ENCODE data around the gene NGRN.

Gene NGRN, protein sequence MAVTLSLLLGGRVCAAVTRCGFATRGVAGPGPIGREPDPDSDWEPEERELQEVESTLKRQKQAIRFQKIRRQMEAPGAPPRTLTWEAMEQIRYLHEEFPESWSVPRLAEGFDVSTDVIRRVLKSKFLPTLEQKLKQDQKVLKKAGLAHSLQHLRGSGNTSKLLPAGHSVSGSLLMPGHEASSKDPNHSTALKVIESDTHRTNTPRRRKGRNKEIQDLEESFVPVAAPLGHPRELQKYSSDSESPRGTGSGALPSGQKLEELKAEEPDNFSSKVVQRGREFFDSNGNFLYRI

DNA sequence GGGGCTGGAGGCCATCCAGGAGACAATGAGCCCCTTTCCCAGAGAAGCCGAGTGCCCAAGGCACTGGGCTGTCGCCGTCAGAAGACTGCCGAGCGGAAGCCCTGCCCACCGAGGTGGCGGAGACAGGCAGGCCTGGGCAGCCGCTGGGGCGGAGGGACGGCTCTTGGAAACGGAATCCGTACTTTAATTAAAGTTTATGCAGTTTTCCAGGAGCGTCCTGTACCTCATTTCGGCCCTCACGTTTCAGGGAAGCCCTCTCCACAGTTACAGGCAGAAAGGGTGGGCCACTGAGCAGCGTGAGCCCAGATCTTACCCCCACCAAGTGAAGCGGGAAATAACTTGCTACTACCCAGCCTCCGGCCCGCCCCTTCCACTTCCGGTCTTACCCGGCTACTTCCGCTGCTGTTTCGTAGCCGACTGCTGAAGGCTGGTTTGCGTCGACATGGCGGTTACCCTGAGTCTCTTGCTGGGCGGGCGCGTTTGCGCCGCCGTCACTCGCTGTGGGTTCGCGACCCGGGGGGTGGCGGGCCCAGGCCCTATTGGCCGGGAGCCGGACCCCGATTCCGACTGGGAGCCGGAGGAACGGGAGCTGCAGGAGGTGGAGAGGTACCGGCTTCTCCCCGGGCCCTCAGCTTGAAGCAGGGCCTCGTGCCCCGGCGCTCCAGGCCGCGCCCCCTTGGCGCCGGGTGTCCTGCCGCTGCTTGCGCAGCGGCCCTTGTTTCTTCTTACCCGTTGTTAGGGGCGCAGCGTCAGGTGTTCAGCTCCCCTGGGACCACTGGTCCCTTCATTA is at the start of gene NGRN:
Gene NGRN (plus strand): TSS at position 402 of the 790 bp plus-strand sequence. CDS start 41 bp downstream, at position 443.
- DNase-seq (ENCODE audit: low read depth): peak; percentile 66
- peak within 1 kb of the TSS; percentile 71 for H3K4me3 ChIP-seq (ENCODE audit: low read depth, low read length)
- in situ Hi-C loops (cut with HindIII; ENCODE audit: low sequenced_read_pairs): no loop called here
- TF ChIP-seq, protein P1, sequence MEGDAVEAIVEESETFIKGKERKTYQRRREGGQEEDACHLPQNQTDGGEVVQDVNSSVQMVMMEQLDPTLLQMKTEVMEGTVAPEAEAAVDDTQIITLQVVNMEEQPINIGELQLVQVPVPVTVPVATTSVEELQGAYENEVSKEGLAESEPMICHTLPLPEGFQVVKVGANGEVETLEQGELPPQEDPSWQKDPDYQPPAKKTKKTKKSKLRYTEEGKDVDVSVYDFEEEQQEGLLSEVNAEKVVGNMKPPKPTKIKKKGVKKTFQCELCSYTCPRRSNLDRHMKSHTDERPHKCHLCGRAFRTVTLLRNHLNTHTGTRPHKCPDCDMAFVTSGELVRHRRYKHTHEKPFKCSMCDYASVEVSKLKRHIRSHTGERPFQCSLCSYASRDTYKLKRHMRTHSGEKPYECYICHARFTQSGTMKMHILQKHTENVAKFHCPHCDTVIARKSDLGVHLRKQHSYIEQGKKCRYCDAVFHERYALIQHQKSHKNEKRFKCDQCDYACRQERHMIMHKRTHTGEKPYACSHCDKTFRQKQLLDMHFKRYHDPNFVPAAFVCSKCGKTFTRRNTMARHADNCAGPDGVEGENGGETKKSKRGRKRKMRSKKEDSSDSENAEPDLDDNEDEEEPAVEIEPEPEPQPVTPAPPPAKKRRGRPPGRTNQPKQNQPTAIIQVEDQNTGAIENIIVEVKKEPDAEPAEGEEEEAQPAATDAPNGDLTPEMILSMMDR (IDR thresholded peaks at IDR 0.05; ENCODE audit: low read depth, low read length, missing control alignments): no peak

DNA sequence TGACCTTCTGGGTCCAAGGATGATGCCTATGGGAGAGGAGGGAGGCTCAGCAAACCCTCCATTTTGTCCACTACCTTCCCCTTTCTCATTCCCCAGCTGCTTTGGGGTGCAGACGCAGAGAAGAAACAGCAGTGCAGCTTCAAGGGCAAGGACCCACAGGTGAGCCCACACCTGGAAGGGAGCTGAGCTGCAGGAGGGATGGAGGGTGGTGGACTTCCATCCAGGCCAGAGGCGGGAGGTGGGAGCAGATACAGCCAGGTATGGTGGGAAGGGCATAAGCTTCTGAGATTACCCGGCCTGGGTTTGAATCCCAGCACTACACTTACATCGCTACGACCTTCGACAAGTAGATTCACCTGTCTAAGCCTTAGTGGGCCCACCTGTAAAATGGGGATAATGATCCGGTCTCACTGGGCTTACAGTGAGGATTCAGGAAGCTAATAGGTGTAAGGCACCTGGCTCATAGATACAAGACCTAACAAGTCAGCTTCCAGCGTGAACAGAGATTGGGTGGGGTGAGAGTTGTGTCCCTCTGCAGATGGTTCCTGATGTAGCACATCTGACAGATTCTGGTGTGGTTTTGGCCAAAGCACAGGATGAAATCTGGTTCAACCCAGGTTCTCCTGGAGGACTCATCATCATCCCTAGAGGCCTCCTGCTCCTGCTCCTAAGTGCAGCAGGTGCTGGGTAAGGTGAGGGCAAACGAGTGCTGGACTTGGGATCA is 47.6 kb upstream of the NGRN start:
- DNase-seq (ENCODE audit: low read depth): no peak
- TF ChIP-seq, protein P1 (IDR thresholded peaks at IDR 0.05; ENCODE audit: low read depth, low read length, missing control alignments): no peak
- in situ Hi-C loops (cut with HindIII; ENCODE audit: low sequenced_read_pairs): loop anchor here (5.0 kb wide), 2 partner anchors 66 to 171 kb away; no protein-coding TSS in a partner anchor
- H3K4me3 ChIP-seq (ENCODE audit: low read depth, low read length): no peak overlapping the region

- TF ChIP-seq, protein P1 (IDR thresholded peaks at IDR 0.05; ENCODE audit: low read depth, low read length, missing control alignments): peak; percentile 82
- no peak for DNase-seq (ENCODE audit: low read depth)
- in situ Hi-C loops (cut with HindIII; ENCODE audit: low sequenced_read_pairs): loop anchor here (5.0 kb wide), 2 partner anchors 67 to 172 kb away; no protein-coding TSS in a partner anchor
- H3K4me3 ChIP-seq (ENCODE audit: low read depth, low read length): no peak overlapping the region
These were observed 45.9 kb upstream of the NGRN start for GRCh38 chr15:90219421-90220141.

DNA sequence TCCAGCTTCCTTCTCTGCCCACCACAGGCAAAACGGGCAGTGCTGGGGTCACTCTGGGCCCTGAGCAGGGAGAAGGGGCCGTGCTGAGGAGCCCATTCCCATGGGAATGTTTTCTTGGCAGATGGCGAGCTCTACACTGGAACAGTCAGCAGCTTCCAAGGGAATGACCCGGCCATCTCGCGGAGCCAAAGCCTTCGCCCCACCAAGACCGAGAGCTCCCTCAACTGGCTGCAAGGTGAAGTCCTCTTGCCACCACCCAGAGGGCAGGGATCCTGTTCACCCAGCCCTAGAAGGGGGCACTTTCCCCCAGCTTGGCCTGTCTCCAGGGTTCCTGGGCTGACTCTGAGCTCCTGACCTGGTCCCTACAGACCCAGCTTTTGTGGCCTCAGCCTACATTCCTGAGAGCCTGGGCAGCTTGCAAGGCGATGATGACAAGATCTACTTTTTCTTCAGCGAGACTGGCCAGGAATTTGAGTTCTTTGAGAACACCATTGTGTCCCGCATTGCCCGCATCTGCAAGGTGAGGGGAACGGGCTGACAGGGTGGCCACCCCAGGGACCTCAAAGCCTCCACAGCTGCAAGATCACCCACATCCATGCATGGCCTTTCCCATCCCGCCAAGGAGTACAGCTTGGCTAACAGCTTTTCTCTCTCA is 44.1 kb upstream of the NGRN start:
- TF ChIP-seq, protein P1 (IDR thresholded peaks at IDR 0.05; ENCODE audit: low read depth, low read length, missing control alignments): peak; percentile 90
- in situ Hi-C loops (cut with HindIII; ENCODE audit: low sequenced_read_pairs): no loop called here
- no peak overlapping the region for H3K4me3 ChIP-seq (ENCODE audit: low read depth, low read length)
- peak; percentile 57 for DNase-seq (ENCODE audit: low read depth)

GRCh38 chr15:90222547-90222946 is 42.9 kb upstream of the NGRN start:
- no peak overlapping the region for H3K4me3 ChIP-seq (ENCODE audit: low read depth, low read length)
- TF ChIP-seq, protein P1 (IDR thresholded peaks at IDR 0.05; ENCODE audit: low read depth, low read length, missing control alignments): no peak
- no peak for DNase-seq (ENCODE audit: low read depth)
- in situ Hi-C loops (cut with HindIII; ENCODE audit: low sequenced_read_pairs): no loop called here

Measured in astrocyte of the cerebellum (primary cell).